Thyroid gland (tissue), 4 donors: Measurements from ENCODE around the gene PPARG.

Experiments
- CTCF ChIP-seq, 6 experiments: fragments of 200-600 bp in 3 of 6; fragments of 450-650 bp in 3 of 6; sonication (generic) in 3 of 6; IDR thresholded peaks; one replicate each; pipeline ENCODE4 v1.5.1; 2016 to 2019; ENCODE audit warnings: antibody characterized with exemption in 6 of 6, mild to moderate bottlenecking in 2 of 6, inconsistent platforms in 1 of 6, moderate library complexity in 1 of 6
- POLR2A ChIP-seq, 2 donors: fragments of 450-650 bp; IDR thresholded peaks; one replicate each; pipeline ENCODE4 v1.6.1; 2017; ENCODE audit warnings: antibody characterized with exemption in 2 of 2, mild to moderate bottlenecking in 2 of 2, moderate library complexity in 1 of 2

GRCh38 chr3:12316729-12317351 is 28.0 kb downstream of the PPARG start:
- TF ChIP-seq POLR2A (IDR thresholded peaks at IDR 0.05), result no peak
- no peak for TF ChIP-seq CTCF (IDR thresholded peaks at IDR 0.05)
